Sciatic nerve (tissue), 2 donors: Measurements from ENCODE around the gene PCDHGC5. TPM values are rescaled to one million over a fixed set of nuclear protein-coding genes. Genes with fewer than 3 reads are reported as not detected.

Experiments
- ATAC-seq: fragments of 200-7000 bp; cut with Tn5 transposase; one replicate; pipeline ENCODE4 v1.9.1; 2020; ENCODE audit warnings: mild to moderate bottlenecking, moderate library complexity
- DNase-seq: peaks from one replicate; pipeline ENCODE4 v3.0.0-alpha.2; 2020; ENCODE audit warnings: low spot score
- intact Hi-C: fragments of 100-400 bp; cut with DNase I; formaldehyde crosslinking; loops from one replicate; pipeline ENCODE4 v1.14.2; 2022
- total RNA-seq: library from RNA; stranded (reverse); fragmentation: NEBNext Ultra II Directional; extraction: Animal tissue kit (Norgen Biotek cat#: 25700); gene quantifications from one replicate; pipeline ENCODE4 v1.2.1, GENCODE V29; 2021
- donor health status: DM: no; HTN: no; CAD: no.
- donor health status: DM: no; HTN: no; CAD: no.

The PCDHGC5 gene
- total RNA-seq, 1 donor from 2014 or later, result 3.8 TPM

DNA sequence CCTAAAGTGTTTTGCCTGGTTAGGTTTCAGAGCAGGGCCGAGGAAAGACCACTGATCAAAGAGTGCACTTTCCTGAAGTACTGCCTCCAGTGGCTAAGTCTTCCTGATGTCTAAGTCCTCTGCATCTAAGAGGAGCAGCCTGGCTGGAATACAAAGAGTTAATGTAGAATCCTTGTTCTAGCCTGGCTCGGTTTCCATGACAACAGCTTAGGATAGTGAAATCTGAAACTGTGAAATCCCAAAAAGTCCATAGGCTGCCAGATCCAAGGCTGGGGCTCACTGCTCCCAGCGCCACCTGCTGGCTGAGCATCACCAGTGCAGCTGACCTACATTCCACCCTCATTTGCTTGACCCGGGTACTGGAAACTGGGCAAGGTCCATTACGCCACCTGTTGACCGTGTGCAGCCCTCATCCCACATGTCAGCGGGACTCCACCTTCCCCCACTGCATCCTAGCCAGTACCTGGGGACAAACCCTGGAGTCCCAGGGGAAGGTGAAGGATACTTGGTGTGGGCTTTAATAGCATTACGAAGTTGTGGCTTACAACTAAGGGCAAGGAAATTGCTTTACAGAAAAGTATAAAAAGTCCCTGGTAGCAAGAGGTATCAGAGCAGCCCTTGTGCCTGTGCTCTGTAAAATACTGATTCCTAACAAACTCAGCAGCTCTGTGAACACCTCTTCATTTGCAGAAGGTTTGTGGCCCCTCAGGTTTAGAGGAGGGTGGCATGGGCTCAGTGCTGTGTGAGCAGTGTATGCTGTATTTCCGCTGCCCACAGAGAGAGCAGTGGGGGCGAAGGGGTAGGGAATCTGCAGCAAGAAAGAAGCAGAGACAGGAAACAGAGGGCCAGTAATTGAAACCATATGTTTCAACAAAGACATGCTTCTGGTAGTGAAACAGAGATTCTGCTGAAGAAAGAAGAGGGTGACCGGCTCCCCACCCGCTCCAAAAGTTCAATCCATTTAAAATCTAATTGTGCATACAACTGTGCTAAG lies 36.0 kb downstream of the PCDHGC5 start:
- DNase-seq (peak; percentile 90), ATAC-seq (peak; percentile 85)
- intact Hi-C loops, result no loop called here

DNA sequence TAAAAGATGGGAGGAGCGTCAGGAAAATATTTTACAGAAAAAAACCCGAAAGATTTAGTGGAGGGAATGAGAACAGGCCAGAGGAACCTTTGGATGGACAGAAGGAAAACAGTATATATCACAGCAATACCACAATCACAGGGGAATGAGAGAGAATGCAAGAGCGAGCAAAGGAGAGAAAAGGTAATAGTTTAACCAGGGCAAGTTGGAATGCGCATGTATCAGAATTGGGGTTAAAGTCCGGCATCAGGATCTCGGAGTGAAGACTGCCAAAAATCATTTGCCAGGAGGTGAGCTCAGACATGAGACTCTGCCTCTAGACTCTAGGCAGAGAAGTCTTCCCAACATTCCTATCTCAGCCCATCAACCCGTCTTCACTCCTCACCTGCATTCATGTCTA lies 36.8 kb downstream of the PCDHGC5 start:
- ATAC-seq, result no peak
- intact Hi-C loops, result no loop called here
- no peak for DNase-seq

DNA sequence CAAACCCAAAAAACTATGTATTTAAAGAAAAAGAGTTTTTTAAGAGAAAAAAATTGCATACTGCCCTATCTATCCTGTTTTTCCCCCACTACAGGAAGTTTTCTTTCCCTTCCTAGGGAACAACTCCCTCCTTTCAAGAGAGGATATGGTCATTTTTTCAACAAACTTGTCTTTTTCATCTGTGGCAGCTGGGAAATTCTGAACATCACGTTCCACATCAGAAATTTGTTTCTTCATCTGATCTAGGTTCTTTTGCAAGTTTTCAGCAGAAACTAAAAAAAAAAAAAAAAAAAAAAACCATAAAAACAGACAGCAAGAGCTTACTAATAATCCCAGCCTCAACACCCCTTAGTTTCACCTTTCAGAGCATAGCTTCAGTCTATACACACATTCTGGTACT lies 38.5 kb downstream of the PCDHGC5 start:
- ATAC-seq (no peak), DNase-seq (no peak)
- intact Hi-C loops, result no loop called here

DNA sequence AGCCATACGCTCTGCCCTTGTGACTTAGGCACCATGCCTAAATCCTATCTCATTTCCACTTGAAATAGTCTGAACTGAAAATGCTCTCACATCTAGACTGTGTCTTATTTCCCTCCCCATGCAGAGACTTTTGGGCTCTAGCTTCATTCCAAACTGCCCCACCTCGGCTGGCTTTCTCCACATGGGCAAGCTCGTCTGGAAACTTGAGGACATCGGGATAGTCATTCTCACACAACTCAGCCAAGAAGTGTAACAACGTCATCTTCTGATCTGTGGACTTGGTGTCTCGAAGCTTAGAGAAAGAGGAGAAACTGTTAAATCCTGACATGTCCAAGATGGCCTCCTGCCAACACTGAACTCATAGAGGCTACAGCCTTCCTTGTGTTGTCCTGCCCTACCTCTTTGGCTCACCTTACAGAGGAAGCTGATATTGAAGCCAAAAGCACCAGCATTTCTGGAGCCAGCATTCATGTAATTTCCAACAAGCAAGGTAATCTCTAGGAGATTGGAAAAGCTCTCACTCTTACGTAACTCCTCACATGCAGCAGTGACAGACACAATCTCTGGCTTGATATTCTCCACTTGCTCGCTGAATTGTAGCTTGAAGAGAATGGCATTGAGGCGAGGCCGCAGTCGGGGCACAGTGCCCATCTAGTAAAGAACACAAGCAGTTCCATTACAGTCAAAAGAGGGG lies 39.6 kb downstream of the PCDHGC5 start:
- peak; percentile 7 for ATAC-seq
- intact Hi-C loops, result no loop called here
- DNase-seq, result no peak

DNA sequence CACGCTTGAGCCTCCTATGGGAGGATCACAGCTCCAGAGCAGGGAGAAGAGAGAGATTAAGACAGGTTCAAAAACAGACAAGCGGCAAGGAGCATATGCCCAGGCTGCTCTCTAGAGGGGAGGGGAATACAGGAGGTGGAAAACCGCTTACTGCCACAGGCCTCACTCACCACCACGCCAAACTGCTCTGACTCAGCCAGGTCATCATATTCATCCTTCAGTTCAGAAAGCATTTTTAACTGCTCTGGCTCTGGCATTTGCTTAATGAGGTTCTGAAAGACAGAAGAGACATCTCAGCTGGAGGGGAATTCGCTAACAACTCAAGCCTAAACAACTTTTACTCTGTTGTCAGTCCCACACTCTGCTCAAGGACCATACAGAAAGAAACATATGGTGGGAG lies 40.1 kb downstream of the PCDHGC5 start:
- no peak for ATAC-seq
- intact Hi-C loops, result no loop called here
- no peak for DNase-seq

DNA sequence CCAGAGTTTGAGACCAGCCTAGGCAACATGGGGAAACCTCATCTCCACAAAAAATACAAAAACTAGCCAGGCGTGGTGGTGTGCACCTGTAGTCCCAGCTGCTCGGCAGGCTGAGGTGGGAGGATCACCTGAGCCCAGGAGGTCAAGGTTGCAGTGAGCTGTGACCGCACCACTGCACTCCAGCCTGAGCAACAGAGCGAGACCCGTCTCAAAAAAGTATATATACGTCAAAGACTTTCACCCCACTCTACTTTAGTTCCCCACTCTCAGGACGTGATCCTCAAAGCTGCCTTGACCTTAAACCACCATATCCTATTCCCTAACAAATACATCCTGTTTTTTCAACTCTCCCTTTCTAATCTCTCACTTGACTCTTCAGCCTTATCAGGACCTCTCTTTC lies 41.0 kb downstream of the PCDHGC5 start:
- intact Hi-C loops, result no loop called here
- DNase-seq (no peak), ATAC-seq (no peak)

DNA sequence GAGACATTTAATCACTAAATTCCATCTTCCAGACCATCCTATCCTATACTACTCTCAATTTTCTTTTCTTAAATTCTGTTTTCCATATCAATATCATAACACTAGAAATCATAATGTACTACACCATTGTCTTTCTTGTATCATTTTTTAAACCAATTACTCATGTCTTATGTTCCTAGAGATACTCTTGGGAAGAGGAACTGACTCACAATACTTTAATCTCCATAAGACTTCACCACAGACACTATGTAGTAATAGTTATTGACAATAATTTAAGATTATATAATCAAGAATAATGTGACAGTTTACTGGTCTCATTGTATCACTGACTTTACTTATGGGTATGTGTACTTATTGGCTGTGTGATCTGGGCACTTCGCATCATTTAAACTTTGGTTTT lies 43.8 kb downstream of the PCDHGC5 start:
- no peak for DNase-seq
- no peak for ATAC-seq
- intact Hi-C loops, result no loop called here

DNA sequence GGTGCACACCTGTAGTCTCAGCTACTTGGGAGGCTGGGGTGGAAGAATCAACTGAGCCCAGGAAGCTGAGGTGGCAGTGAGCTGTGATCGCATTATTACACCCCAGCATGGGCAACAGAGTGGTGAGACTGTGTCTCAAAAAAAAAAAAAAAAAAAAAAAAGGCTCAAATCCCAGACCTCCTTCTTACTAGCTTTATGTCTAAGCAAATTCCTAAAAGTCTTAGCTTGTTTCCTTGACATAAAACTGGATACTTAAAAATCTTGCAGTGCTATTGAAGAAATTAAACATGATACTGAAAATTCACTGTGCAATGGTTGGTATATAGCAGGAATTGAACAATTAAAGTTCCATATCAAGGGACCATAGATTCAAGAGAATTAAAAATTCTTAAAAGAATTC lies 45.0 kb downstream of the PCDHGC5 start:
- DNase-seq (no peak), ATAC-seq (no peak)
- intact Hi-C loops, result no loop called here

DNA sequence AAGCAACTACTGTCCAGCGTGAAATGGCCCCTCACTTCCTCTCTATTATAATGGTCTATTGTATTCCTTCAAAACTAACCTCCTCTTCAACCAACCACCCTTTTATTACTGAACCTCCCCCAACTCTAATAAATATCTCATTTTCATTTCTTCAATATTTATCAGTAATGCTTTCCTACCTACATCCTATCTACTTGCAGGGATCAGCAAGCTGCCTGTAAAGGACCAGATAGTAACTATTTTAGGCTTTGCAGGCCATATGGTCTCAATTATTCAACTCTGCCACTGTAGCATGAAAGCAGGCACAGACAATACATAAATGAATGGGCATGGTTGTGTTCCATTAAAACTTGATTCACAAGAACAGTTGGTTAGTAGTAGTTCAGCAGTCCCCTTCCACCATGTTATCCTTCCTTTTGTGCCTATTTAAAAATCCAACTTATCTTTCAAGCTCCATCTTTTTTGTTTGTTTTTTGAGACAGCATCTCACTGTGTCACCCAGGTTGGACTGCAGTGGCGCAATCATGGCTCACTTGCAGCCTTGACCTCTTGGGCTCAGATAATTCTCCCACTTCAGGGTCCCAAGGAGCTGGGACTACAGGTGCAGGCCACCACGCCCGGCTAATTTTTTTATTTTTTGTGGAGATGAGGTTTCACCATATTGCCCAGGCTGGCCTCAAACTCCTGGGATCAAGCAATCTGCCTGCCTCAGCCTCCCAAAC lies 45.8 kb downstream of the PCDHGC5 start:
- DNase-seq (no peak), ATAC-seq (no peak)
- intact Hi-C loops, result no loop called here

Other genes starting within 250 kb of the PCDHGC5 start
- gene PCDHB15, start 243.7 kb upstream of the PCDHGC5 start, total RNA-seq, result 7.3 TPM
- 1.4 TPM for gene SLC25A2, start 185.0 kb upstream of the PCDHGC5 start, total RNA-seq
- gene TAF7, start 168.3 kb upstream of the PCDHGC5 start, total RNA-seq, result 84.3 TPM
- gene PCDHGA1, start 158.6 kb upstream of the PCDHGC5 start, total RNA-seq, result 1.4 TPM
- 13.5 TPM for gene PCDHGA2, start 150.3 kb upstream of the PCDHGC5 start, total RNA-seq
- 6.7 TPM for gene PCDHGA3, start 145.3 kb upstream of the PCDHGC5 start, total RNA-seq
- 7.8 TPM for gene PCDHGB1, start 139.0 kb upstream of the PCDHGC5 start, total RNA-seq
- 10.6 TPM for gene PCDHGA4, start 134.1 kb upstream of the PCDHGC5 start, total RNA-seq
- gene PCDHGB2, start 129.1 kb upstream of the PCDHGC5 start, total RNA-seq, result 10.2 TPM
- gene PCDHGA5, start 124.9 kb upstream of the PCDHGC5 start, total RNA-seq, result 8.8 TPM
- gene PCDHGB3, start 118.8 kb upstream of the PCDHGC5 start, total RNA-seq, result 9.7 TPM
- 10.3 TPM for gene PCDHGA6, start 115.2 kb upstream of the PCDHGC5 start, total RNA-seq
- gene PCDHGA7, start 106.3 kb upstream of the PCDHGC5 start, total RNA-seq, result 7.3 TPM
- gene PCDHGB4, start 101.4 kb upstream of the PCDHGC5 start, total RNA-seq, result 9.0 TPM
- gene PCDHGA8, start 96.4 kb upstream of the PCDHGC5 start, total RNA-seq, result 5.3 TPM
- gene PCDHGB5, start 91.1 kb upstream of the PCDHGC5 start, total RNA-seq, result 16.3 TPM
- 10.7 TPM for gene PCDHGA9, start 86.3 kb upstream of the PCDHGC5 start, total RNA-seq
- gene PCDHGB6, start 81.1 kb upstream of the PCDHGC5 start, total RNA-seq, result 12.4 TPM
- 8.9 TPM for gene PCDHGA10, start 76.1 kb upstream of the PCDHGC5 start, total RNA-seq
- gene PCDHGB7, start 71.4 kb upstream of the PCDHGC5 start, total RNA-seq, result 18.9 TPM
- 7.8 TPM for gene PCDHGA11, start 68.0 kb upstream of the PCDHGC5 start, total RNA-seq
- 12.1 TPM for gene PCDHGA12, start 58.6 kb upstream of the PCDHGC5 start, total RNA-seq
- gene PCDHGC3, start 13.1 kb upstream of the PCDHGC5 start, total RNA-seq, result 71.4 TPM
- 4.5 TPM for gene PCDHGC4, start 4.1 kb upstream of the PCDHGC5 start, total RNA-seq
- gene DIAPH1, start 129.9 kb downstream of the PCDHGC5 start, total RNA-seq, result 92.5 TPM
- 47.6 TPM for gene HDAC3, start 147.8 kb downstream of the PCDHGC5 start, total RNA-seq
- 0.85 TPM for gene RELL2, start 147.9 kb downstream of the PCDHGC5 start, total RNA-seq
- 33.0 TPM for gene FCHSD1, start 162.3 kb downstream of the PCDHGC5 start, total RNA-seq
- gene ARAP3, start 193.1 kb downstream of the PCDHGC5 start, total RNA-seq, result 22.4 TPM